ENCODE results near the gene MEIS1. TPM values are rescaled to one million over a fixed set of nuclear protein-coding genes. Genes with fewer than 3 reads are reported as not detected.

Gene MEIS1
- total RNA-seq, 1 donor from 2014 or later = not detected

DNA sequence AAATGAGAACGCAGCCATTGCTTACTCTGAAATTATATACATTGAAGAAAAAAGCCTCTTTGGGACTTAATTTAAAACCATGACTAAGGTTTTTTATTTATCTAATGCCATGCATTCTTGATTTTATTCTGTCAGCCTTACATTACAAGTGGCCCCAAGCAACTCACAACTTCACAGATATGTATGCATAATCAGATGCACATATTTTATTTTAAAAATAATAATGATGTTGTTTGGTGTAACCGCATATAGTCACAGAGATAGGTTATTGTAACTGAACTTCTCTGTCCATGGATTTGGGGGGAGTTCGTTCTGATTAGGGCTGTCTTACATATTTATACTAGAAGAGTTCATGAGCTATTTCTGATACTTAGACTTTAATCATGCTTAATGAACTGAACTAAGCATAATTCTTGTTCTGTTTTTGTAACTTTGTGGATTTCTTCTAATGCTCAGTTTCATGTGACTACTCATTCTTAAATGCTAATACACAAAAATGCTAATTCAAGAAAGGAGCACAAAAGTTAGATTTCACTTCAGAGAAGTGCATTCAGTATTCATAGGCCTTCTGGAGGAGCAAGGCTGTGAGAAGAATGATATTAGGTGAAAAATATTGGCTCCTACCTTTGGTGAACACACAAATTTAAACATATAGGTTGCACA lies 26.2 kb downstream of the MEIS1 start:
- peaks cover 6% of the 10 kb centered on the region for H3K27me3 Mint-ChIP-seq
- H3K36me3 Mint-ChIP-seq (ENCODE audit: low read depth) = no peaks in the 10 kb centered on the region
- ChIA-PET POLR2A (no interaction called here), CTCF (no interaction called here)
- H3K4me1 Mint-ChIP-seq = no peaks in the 10 kb centered on the region
- no peak overlapping the region for H3K27ac Mint-ChIP-seq
- no peak overlapping the region for H3K4me3 Mint-ChIP-seq
- no peak for DNase-seq
- ATAC-seq (ENCODE audit: low read depth) = no peak
- TF ChIP-seq, protein P1, sequence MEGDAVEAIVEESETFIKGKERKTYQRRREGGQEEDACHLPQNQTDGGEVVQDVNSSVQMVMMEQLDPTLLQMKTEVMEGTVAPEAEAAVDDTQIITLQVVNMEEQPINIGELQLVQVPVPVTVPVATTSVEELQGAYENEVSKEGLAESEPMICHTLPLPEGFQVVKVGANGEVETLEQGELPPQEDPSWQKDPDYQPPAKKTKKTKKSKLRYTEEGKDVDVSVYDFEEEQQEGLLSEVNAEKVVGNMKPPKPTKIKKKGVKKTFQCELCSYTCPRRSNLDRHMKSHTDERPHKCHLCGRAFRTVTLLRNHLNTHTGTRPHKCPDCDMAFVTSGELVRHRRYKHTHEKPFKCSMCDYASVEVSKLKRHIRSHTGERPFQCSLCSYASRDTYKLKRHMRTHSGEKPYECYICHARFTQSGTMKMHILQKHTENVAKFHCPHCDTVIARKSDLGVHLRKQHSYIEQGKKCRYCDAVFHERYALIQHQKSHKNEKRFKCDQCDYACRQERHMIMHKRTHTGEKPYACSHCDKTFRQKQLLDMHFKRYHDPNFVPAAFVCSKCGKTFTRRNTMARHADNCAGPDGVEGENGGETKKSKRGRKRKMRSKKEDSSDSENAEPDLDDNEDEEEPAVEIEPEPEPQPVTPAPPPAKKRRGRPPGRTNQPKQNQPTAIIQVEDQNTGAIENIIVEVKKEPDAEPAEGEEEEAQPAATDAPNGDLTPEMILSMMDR (IDR thresholded peaks at IDR 0.05) = no peak
- intact Hi-C loops (cut with micrococcal nuclease) = no loop called here
- H3K9me3 Mint-ChIP-seq = no peaks in the 10 kb centered on the region

- ChIA-PET POLR2A (no interaction called here), CTCF (no interaction called here)
- intact Hi-C loops (cut with micrococcal nuclease) = no loop called here
- H3K4me3 Mint-ChIP-seq = no peak overlapping the region
- TF ChIP-seq, protein P1 (IDR thresholded peaks at IDR 0.05) = no peak
- H3K9me3 Mint-ChIP-seq = no peaks in the 10 kb centered on the region
- ATAC-seq (ENCODE audit: low read depth) (no peak), DNase-seq (no peak)
- H3K36me3 Mint-ChIP-seq (ENCODE audit: low read depth) = no peaks in the 10 kb centered on the region
- peaks cover 6% of the 10 kb centered on the region for H3K27me3 Mint-ChIP-seq
- no peak overlapping the region for H3K27ac Mint-ChIP-seq
- no peaks in the 10 kb centered on the region for H3K4me1 Mint-ChIP-seq
Observed at GRCh38 chr2:66461664-66462500, 27.0 kb downstream of the MEIS1 start.

- TF ChIP-seq, protein P1 (IDR thresholded peaks at IDR 0.05) = no peak
- Mint-ChIP-seq H3K4me3 (no peak overlapping the region), H3K9me3 (no peaks in the 10 kb centered on the region), H3K27ac (no peak overlapping the region), H3K4me1 (no peaks in the 10 kb centered on the region), H3K36me3 (ENCODE audit: low read depth) (no peaks in the 10 kb centered on the region), H3K27me3 (peaks cover 6% of the 10 kb centered on the region)
- ChIA-PET POLR2A (no interaction called here), CTCF (no interaction called here)
- intact Hi-C loops (cut with micrococcal nuclease) = no loop called here
- ATAC-seq (ENCODE audit: low read depth) (no peak), DNase-seq (no peak)
Observed at GRCh38 chr2:66462501-66462825, 27.5 kb downstream of the MEIS1 start.

DNA sequence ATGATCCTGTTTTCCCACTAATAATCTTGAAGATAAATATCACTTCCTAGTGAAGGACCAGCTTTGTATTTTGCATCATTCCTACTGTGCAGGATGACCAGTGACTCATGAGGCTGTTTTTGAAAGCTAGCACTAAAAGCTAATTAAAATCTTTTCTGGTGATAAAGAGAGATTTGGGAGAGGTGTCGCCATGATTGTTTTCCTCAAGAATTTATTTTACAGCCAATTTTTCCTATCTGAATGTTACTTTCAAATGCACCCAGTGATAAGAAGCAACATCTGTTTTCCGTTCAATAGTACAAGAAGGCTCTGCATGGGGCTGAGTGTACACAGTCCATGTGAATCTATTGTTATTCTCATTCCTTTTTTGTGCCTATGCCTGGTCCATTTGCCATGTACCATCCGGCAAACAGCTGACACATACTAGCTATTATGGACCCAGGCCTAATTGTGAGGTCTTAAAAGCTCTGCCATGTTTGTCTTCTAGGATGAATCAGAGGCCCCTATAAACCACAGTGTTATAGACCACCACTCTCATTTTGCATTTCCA lies 28.4 kb downstream of the MEIS1 start:
- intact Hi-C loops (cut with micrococcal nuclease) = no loop called here
- Mint-ChIP-seq H3K9me3 (no peaks in the 10 kb centered on the region), H3K4me1 (no peaks in the 10 kb centered on the region), H3K27me3 (peaks cover 6% of the 10 kb centered on the region), H3K27ac (no peak overlapping the region), H3K36me3 (ENCODE audit: low read depth) (no peaks in the 10 kb centered on the region), H3K4me3 (no peak overlapping the region)
- DNase-seq = no peak
- no peak for ATAC-seq (ENCODE audit: low read depth)
- ChIA-PET POLR2A (no interaction called here), CTCF (no interaction called here)
- TF ChIP-seq, protein P1 (IDR thresholded peaks at IDR 0.05) = no peak

- ChIA-PET POLR2A (no interaction called here), CTCF (no interaction called here)
- ATAC-seq (ENCODE audit: low read depth) = no peak
- Mint-ChIP-seq H3K4me1 (no peaks in the 10 kb centered on the region), H3K36me3 (ENCODE audit: low read depth) (no peaks in the 10 kb centered on the region), H3K27ac (no peak overlapping the region), H3K27me3 (peaks cover under 1% of the 10 kb centered on the region), H3K9me3 (no peaks in the 10 kb centered on the region), H3K4me3 (no peak overlapping the region)
- DNase-seq = no peak
- intact Hi-C loops (cut with micrococcal nuclease) = no loop called here
- TF ChIP-seq, protein P1 (IDR thresholded peaks at IDR 0.05) = no peak
Observed at GRCh38 chr2:66464930-66465637, 30.2 kb downstream of the MEIS1 start.
